Stomach (tissue), 4 donors: ENCODE results near the gene CEP112.

Source experiments
- EP300 ChIP-seq: sonication (generic); formaldehyde crosslinking; IDR thresholded peaks from one replicate; pipeline ENCODE4 v1.6.1; 2017; ENCODE audit warnings: antibody characterized with exemption
- POLR2A ChIP-seq, 4 donors: fragments of 450-650 bp; IDR thresholded peaks; one replicate each; pipeline ENCODE4 v1.6.1; 2016; ENCODE audit warnings: antibody characterized with exemption in 4 of 4, control low read depth in 2 of 4, mild to moderate bottlenecking in 1 of 4, moderate library complexity in 1 of 4
- POLR2AphosphoS5 ChIP-seq, 3 donors: sonication (generic); formaldehyde crosslinking; IDR thresholded peaks; one replicate each; pipeline ENCODE4 v1.6.1; 2016; ENCODE audit warnings: antibody characterized with exemption in 3 of 3
- TF ChIP-seq, protein P1 (sequence below), 7 experiments: fragments of 450-650 bp in 4 of 7; fragments of 200-600 bp in 3 of 7; sonication (generic) in 3 of 7; IDR thresholded peaks; one replicate each; pipeline ENCODE4 v1.5.1; 2016 to 2019; ENCODE audit warnings: antibody characterized with exemption in 7 of 7, control low read depth in 2 of 7, mild to moderate bottlenecking in 1 of 7

DNA sequence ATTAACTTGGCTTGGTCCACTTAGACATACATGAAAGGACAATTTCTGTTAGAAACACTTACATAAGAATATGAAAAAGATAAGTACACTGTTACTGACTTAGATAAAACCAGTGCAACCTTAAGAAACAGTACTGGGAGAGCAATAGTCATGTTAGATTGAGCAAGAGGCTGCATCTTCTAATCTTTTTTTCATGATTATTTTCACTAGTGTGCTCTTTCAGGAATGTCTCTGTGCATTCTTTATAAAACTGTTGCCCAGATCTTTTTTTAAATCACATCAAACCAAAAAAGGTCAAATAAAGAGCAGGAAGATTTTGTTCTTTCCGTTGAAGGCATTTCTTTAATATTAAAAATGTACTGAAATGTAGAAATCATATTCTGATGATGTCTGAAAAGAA, 529.7 kb downstream of the CEP112 start:
- TF ChIP-seq POLR2A (IDR thresholded peaks at IDR 0.05) (no peak), POLR2AphosphoS5 (IDR thresholded peaks at IDR 0.05) (no peak), EP300 (no peak)
- TF ChIP-seq, protein P1, sequence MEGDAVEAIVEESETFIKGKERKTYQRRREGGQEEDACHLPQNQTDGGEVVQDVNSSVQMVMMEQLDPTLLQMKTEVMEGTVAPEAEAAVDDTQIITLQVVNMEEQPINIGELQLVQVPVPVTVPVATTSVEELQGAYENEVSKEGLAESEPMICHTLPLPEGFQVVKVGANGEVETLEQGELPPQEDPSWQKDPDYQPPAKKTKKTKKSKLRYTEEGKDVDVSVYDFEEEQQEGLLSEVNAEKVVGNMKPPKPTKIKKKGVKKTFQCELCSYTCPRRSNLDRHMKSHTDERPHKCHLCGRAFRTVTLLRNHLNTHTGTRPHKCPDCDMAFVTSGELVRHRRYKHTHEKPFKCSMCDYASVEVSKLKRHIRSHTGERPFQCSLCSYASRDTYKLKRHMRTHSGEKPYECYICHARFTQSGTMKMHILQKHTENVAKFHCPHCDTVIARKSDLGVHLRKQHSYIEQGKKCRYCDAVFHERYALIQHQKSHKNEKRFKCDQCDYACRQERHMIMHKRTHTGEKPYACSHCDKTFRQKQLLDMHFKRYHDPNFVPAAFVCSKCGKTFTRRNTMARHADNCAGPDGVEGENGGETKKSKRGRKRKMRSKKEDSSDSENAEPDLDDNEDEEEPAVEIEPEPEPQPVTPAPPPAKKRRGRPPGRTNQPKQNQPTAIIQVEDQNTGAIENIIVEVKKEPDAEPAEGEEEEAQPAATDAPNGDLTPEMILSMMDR (IDR thresholded peaks at IDR 0.05) = no peak
